NCI-H524 treated with DMSO at 0.1 percent for 48 hours (cell line): ENCODE results near the gene GALR2.
"Not testable (repeated sequence)": the region's sequence is repeated elsewhere in the genome, so short reads cannot be mapped to it uniquely, and the experiment has no call there.

Experiments
- DNase-seq: peaks from one replicate; lab custom pipeline; 2025; lab: John Stamatoyannopoulos, UW

The GALR2 gene

DNA sequence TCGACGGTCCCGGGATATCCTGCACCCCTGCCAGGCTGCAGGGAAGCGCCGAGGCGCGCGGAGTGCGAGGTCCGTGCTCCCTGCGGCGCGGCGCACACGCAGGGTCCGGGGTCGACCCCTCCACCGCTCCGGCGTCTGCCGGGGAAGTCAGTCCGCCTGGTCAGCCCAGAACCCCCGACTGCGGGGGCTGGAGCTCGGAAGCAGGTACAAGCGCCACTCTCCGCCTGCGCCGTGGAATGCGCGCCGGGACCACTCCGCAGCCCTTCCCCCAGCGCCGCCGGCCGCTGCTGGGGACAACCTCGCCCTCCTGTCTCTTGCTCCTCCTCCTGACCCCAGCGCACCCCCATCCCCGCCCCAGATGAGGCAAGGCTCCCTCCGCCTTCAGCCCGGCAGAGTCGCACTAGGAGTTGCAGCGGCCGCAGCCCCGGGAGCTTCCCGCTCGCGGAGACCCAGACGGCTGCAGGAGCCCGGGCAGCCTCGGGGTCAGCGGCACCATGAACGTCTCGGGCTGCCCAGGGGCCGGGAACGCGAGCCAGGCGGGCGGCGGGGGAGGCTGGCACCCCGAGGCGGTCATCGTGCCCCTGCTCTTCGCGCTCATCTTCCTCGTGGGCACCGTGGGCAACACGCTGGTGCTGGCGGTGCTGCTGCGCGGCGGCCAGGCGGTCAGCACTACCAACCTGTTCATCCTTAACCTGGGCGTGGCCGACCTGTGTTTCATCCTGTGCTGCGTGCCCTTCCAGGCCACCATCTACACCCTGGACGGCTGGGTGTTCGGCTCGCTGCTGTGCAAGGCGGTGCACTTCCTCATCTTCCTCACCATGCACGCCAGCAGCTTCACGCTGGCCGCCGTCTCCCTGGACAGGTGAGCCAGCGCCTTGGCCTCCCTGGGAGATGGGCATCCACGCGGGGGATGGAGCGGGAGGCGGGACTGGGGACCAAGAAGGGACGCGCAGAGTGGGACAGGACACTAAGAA, at the start of gene GALR2:
TSS of gene GALR2 (plus strand) at position 392 of the 974 bp plus-strand sequence. CDS start at position 495, 103 bp downstream.
- no peak for DNase-seq

DNA sequence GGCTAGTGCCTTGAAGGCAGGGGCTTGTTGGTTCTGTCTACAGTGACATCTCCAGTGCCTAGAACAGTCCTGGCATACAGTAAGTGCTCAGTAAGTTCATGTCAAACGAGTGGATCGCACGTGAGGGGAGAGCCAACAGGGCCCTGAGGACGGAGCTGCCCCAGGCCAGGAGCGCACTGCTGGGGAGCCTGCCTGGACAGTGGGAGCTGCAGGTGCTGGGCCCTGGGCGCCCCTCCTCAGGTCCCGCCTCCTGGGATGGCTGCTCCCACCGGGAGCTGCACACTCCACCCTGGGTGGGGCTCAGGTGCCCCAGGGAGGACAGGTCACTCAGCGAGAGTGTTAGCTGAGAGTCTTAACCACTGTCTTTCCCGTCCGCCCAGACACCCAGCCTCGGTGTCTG, 49.3 kb upstream of the GALR2 start:
- DNase-seq = no peak

GRCh38 chr17:76026714-76027158, 47.8 kb upstream of the GALR2 start:
- DNase-seq = no peak

GRCh38 chr17:76027159-76027839, 47.3 kb upstream of the GALR2 start, which contains the start of gene EVPL:
Gene EVPL, minus strand, starts transcription at chr17:76027306. Its CDS starts 108 bp downstream, at chr17:76027198.
- no peak for DNase-seq

GRCh38 chr17:76032073-76032779, 42.4 kb upstream of the GALR2 start:
- peak; percentile 41 for DNase-seq

DNA sequence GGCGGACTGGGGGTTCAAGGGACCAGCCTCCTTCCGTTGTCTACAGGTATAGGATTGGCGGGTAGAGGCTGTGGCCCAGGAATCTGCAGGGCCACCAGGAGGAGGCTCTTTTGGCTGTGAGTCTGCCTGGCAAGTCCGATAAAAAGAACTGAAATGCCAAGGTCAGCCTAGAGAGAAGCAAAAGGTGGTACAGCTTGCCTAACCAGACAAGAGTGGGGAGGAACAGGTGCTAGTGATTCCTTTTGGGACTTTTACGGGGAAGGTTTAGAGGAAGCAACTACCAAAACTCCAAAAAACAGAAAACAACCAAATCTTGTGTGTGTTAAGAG, 41.8 kb upstream of the GALR2 start:
- DNase-seq = no peak

- no peak for DNase-seq
These were observed 41.4 kb upstream of the GALR2 start for GRCh38 chr17:76033139-76033538.

DNA sequence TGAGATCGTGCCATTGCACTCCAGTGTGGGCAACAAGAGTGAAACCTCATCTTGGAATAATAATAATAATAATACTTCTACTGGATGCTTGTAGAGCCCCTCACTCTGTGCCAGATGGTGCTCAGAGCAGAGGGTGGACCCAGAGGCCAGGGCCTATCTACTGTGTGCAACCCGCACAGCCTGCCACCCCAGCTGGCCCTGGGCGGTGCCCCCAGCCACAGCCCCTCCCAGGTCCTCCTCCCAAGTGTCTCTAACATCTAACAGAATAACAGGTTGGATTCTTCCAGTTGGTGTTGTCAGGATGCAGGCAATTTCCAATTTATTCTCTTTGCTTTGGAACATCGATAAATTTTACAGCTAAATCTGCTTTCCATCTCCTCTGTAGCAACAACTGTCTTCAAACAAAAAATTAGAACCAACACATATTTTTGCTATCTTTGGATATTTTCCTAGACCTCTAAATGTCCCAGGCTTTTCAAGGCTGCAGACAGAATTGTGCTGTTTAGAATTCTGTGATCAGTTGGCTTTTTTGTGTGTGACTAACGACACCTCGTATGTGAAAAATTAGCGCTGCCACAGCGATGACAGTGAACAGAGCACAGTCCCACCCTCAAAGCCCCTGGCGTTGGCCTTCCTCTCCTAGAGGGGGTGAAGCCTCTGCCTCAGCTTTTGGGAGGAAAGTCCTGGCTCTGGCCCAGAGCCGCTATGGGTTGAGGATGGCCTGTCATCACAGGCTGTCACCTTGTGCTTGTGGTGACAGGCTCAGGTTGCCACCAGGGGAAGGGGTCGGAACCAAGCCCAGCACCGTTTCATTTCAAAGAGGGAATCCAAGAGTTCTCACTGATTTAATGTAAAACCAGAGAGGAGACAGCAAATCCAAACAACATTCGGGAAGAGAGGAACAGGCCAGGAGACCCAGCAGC, 39.9 kb upstream of the GALR2 start:
- DNase-seq = peak; percentile 62

- DNase-seq = no peak
These were observed 37.9 kb upstream of the GALR2 start for GRCh38 chr17:76036497-76037261.

- no peak for DNase-seq
These were observed 36.5 kb upstream of the GALR2 start for GRCh38 chr17:76038050-76038449.

DNA sequence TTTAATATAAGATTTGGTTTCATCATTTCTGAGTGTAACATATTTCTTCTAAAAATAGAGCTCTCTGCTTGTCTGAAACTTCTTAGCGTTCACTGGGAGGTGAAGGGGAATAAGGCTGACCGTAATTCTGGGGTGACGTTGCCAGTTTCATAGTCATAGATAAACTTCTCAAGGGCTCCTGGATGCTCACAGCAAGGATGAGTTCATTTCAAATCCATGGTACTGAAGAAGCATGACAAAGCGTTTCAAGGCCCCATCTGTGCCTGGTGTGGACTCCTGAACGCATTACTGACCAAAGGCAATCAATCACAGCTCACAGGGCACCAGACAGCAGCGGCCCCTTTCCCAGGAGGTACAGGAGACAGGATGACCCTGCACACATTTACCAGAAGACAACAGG, 35.5 kb upstream of the GALR2 start:
- DNase-seq = no peak

- DNase-seq = no peak
These were observed 34.2 kb upstream of the GALR2 start for GRCh38 chr17:76040376-76040775.

DNA sequence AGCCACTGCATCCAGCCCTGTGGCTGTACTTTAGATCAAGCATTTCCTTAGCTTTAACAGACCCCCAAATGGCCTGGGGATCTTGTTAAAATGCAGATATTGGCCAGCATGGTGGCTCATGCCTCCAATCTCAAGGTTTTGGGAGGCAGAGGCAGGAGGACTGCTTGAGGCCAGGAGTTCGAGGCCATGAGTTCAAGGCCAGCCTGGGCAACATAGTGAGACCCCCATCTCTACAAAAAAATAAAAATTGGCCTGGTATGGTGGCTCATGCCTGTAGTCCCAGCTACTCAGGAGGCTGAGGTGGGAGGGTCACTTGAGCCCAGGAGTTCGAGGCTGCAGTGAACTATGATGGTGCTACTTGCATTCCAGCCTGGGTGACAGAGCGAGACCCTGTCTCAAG, 31.7 kb upstream of the GALR2 start:
- DNase-seq = not testable (repeated sequence)

- DNase-seq = not testable (repeated sequence)
These were observed 30.0 kb upstream of the GALR2 start for GRCh38 chr17:76044475-76045007.

DNA sequence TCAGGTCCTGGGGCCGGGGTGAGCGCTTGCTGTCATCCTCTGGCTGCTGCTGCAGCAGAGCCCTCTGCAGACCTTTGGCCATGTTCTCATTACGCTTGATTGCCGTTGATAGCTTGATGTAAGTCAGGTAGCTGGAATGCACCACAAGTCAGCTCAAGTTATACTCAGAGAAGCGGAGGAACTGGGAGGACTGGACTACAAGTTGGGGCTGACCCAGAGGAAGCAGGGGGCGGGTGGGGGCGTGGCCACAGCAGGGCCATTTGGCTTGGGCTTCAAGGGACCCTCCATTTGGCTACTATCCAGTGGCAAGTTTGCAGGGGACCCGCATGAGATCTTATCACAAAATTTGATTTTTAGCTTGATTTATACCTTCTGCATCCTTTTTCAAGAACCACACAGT, 28.5 kb upstream of the GALR2 start:
- DNase-seq = no peak

DNA sequence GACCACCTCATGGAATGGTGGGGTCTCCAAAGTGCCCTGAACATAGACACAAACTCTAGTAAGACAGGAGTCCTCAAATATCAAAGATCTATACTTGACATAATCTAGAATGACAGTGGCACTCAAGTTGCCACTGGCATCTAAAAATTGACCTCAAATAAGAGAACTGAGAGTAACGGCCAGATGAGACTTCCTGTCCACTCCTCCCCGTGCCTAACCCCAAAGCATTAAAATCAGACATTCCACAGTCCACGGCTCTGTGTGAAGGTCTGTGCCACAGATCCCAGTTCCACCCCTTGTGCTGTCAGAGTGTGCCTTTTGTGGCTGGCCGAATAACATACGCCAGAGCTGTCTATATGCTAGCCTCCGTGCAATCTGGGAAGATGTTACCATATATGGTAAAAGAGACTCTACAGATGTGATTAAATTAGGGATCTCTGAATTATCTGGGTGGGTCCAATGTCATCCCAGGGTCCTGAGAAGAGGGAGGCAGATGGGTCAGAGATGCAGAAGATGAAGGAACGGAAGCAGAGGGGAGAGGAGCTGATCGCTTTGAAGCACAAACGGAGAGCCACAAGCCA, 26.5 kb upstream of the GALR2 start:
- no peak for DNase-seq

DNA sequence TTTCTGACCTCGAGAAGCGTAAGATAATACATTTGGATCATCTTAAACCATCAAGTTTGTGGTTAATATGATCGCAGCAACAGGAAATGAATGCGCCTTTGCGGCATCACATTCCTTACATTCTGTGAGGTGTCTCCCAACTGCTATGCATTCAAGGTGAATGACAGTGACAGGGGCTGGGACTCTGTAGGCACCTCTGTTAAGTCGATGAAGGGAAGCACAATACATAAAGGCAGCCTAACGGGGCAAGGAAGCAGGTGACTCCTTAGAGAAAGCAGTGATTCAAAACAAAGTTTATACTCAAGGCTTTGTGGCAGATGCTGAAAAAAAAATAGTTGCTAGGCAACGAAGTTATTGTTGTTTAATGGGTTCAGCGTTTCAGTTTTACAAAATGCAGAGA, 25.9 kb upstream of the GALR2 start:
- DNase-seq = no peak

GRCh38 chr17:76049239-76049638, 25.3 kb upstream of the GALR2 start:
- no peak for DNase-seq

- no peak for DNase-seq
These were observed 24.6 kb upstream of the GALR2 start for GRCh38 chr17:76049836-76050537.
